HG03520 (cell line): ENCODE measurements around the gene SEMA3E.
"Not testable (repeated sequence)": the region's sequence is repeated elsewhere in the genome, so short reads cannot be mapped to it uniquely, and the experiment has no call there.

Source experiments
- ATAC-seq: cut with Tn5 transposase; IDR thresholded peaks from one replicate; pipeline ENCODE4 v1.9.1; 2021; ENCODE audit warnings: mild to moderate bottlenecking, moderate library complexity; ENCODE audit not compliant: unreplicated experiment

Gene SEMA3E

GRCh38 chr7:83648464-83649241 is at the start of gene SEMA3E:
SEMA3E (minus strand) TSS chr7:83649139.
- ATAC-seq, result no peak

DNA sequence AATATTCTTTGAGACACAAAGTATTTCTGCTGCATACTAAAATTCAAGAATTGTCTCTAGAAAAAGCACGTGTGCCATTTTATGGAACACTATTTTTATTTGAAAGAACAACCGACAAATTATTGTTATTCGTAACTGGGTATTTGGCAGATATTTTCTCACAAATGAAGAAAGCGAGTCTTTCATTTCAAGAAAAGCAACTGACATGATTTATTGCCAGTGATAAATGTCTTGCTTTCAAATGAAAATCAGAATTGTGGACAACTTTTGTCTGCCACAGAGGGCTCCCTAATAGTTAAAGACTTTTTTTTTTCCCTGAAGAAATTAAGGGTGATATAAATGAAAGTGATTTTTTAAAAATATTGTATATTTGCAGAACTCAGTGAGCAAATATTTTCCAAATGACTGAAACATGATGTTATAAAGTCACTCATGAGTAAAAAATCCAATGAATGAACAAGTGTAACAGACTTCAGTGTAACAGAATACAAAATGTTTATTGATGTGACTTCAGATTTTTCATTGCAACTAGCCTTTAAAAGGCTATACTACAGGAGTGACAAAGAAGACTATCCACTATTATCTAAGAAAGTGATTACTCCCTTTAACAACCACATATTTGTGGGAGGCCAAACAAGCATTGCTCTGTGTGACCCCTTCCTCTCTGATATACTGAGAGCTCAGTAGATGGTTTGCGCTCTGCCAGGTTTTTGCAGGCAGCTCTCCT is 49.0 kb upstream of the SEMA3E start:
- ATAC-seq, result no peak

DNA sequence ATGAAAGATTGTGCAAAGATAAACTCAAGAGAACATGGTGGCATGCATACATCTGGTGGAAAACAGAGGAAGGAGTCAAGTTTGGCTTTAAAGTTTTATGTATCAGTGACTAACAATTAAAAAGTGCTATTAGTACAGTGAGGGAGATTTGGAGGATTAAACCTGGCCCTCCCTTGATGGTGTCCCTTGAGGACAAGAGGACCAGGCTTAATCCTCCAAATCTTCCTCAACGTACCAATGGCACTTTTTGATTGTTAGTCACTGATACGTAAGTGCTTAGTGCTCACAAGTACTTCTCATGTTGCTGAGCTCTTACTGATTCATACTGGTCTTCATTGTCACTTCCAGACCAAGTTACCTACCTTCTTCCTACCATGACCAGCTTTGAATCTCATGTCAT is 47.2 kb upstream of the SEMA3E start:
- ATAC-seq, result no peak

DNA sequence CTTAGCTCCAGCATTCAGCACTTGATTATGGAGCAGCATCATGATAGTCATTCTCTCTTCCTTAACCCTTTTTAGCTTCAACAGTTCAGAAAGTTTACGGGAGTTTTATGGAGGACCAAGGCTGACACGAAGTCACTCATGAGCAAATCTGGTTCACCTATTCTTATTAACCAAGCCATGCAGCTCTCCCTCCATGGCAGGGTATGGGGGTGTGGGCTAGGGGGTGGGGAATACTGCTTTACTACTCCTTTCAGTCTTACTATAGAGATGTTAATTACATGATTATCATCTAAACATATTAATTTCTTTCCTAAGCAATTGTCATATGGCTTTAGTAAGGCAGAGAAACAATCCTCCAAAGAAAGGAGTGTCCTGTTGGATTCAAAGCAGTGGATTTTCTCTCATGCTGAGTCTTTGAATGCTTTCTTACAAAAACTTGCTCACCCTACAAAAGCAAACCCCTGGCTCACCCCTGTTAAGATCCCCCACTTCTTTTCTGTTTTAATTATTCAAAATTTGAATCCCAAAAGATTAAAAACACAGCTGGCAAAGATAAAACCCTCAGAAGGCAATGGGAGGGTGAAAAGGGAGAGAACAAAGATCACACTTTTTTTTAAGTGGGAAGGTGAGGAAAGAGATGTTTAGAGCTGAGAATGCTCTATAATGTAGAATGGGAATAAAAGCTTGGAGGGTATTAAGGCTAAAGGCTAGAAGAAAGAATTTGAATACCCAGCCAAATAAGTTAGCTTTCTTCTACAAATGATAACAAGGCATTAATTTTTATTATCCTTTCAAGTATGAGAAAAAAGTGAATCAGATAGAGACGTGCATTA is 46.4 kb upstream of the SEMA3E start:
- no peak for ATAC-seq

GRCh38 chr7:83693256-83693655 is 44.3 kb upstream of the SEMA3E start:
- no peak for ATAC-seq

GRCh38 chr7:83691095-83691494 is 42.2 kb upstream of the SEMA3E start:
- ATAC-seq, result no peak

- no peak for ATAC-seq
These were observed 40.9 kb upstream of the SEMA3E start for GRCh38 chr7:83689855-83690254.

GRCh38 chr7:83686416-83686815 is 37.5 kb upstream of the SEMA3E start:
- ATAC-seq, result no peak

DNA sequence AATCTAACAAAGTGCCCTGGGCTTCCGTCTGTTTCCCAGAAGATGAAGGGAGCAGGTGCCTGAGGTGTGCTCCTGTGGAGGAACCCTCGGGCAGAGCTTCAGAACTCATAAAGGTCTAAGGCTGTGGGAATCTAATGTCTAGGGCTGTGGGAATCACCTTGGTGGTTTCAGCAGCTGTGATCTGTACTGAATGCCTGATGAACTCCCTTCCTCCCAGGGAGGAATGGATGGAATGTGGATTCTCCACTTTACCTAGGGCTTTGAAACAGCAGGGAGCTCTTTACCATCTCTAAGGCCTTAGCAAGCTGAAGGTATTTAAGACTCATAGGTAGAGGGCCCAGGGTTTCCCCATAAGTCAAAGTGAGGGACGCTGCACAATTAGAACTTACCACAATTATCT is 36.0 kb upstream of the SEMA3E start:
- no peak for ATAC-seq

GRCh38 chr7:83681200-83681778 is 32.4 kb upstream of the SEMA3E start:
- no peak for ATAC-seq

GRCh38 chr7:83677180-83677866 is 28.4 kb upstream of the SEMA3E start:
- no peak for ATAC-seq

GRCh38 chr7:83673291-83673690 is 24.4 kb upstream of the SEMA3E start:
- not testable (repeated sequence) for ATAC-seq

GRCh38 chr7:83672157-83672556 is 23.2 kb upstream of the SEMA3E start:
- ATAC-seq, result no peak

- ATAC-seq, result no peak
These were observed 14.2 kb upstream of the SEMA3E start for GRCh38 chr7:83663131-83663530.

- ATAC-seq, result no peak
These were observed 9.2 kb upstream of the SEMA3E start for GRCh38 chr7:83658126-83658525.

DNA sequence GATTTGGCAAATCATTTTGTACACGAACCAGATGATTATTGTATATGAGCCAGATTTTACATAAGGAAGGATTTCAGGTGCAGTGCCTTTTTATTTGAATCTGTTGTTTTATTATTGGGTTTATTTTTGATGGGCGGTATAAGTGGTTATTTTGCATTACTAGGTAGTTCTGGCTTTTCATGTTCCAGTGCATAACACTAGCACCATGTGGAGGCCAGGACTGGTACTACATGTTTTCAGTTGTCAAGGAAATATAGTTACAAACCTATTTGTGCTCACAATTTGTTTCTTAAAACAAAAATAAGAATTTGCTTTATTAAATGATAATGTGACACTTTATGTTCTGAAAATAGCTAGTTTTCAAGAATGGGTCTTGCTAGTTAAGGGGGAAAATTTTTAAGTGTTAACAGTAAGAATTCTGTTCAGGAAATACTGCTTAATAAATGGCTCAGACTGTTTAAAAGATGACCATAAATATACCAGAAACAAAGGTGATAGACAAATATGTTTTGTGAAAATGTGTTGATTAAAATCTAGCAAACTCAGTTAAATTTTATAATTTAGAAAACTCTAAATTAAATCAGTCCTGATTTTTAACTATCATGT is 7.1 kb upstream of the SEMA3E start:
- peak; percentile 77 for ATAC-seq

GRCh38 chr7:83652481-83652880 is 3.5 kb upstream of the SEMA3E start:
- ATAC-seq, result no peak

DNA sequence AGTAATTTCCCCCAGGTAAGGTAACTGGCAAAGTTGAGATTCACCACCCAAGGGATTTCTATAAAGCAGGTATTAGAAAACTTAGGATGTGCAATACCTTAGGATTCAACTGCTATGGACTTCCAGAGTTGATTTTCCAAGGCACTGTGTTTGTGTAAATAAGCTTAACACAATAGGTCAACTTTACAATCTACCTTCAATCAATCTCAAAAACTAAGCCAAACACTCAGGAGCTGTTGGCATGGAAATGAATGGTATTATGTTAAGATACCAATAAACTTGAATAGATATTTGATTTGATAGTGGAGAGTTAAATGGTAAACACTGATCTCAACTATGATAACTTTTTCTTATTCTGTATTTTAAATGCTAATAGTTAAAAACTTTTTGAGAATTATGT is 762 bp upstream of the SEMA3E start:
- no peak for ATAC-seq

GRCh38 chr7:83646027-83646426 is 2.9 kb downstream of the SEMA3E start:
- no peak for ATAC-seq

GRCh38 chr7:83643739-83644138 is 5.2 kb downstream of the SEMA3E start:
- ATAC-seq, result no peak
